ENCODE measurements around the gene TPRG1L.
"Not testable (repeated sequence)": the region's sequence is repeated elsewhere in the genome, so short reads cannot be mapped to it uniquely, and the experiment has no call there.

Gene TPRG1L

DNA sequence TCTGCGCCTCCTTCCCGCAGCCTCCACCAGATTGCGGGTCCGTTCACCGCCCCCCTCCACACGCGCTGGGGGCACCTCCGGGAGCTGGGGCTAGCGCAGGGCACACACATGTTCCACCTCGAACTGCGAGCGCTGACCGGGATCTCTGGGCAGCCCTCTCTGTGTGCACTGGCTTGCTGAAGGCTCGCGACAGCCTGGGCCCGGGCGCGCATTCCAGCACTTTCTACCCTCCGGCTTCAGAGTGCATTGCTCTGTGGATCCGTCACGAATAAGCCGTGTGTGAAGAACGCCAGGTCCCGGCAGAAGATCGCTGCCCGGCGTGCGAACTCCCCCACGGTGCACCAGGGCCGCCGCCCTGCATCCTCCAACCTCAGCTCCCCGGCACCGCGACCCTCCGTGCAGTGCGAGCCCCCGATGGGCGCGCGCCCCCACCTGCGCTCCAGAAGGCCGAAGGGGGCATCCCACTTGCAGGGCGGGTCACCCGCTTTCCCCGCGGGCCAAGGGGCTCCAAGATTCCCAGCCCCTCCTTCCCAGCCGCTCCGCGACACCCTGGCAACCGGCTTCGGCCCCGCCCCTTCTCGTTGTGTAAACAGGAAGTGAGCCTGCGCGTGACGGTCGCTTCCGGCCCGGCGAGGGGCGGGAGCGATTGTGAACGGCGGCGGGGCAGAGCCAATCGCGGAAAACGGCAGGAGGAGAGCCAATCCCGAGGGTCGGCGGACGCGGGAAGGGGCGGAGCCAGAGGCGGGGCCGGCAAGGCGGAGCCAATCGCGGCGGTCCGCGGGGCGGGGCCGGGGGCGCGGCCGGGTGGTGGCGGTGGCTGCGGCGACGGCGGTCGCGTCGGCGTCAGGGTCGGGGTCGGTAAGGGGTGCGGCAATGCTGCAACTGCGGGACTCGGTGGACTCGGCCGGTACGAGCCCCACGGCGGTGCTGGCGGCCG is at the start of gene TPRG1L:
TSS of gene TPRG1L (plus strand) at position 816 of the 937 bp plus-strand sequence. CDS start at position 874, 58 bp downstream.
- peak; percentile 95 to 97 for DNase-seq (ENCODE audit: low read depth in 2 of 2, low spot score in 1 of 2)

DNA sequence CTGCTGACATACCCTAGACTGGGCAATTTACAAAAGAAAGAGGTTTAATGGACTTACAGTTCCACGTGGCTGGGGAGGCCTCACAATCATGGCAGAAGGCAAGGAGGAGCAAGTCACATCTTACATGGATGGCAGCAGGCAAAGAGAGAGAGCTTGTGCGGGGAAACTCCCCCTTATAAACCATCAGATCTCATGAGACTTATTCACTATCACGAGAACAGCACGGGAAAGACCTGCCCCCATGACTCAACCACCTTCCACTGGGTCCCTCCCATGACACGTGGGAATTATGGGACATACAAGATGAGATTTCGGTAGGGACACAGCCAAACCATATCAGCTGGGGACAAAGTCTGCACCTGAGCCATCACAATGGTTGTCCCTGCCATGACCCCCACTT is 49.3 kb upstream of the TPRG1L start:
- DNase-seq (ENCODE audit: low read depth in 2 of 2, low spot score in 1 of 2), result not testable (repeated sequence)

DNA sequence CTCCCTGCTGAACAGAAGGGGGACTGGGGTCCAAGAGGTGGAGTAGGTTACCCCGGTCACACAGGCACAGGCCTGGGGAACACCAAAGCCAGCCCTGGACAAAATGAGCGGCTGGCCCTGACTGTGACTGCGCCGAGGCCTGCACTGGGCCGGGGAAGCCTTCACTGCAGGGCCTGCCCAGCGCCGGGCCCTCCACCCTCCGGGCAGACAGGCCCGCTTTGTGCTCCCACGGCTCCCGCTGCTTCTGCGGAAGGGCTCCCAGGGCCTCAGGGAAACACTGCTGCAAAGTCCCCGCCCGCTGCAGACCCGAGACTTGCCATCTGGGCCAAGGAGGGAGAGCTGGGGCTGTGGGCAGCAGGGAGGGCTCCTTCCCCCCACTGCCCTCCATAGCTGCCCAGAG is 48.8 kb upstream of the TPRG1L start:
- DNase-seq (ENCODE audit: low read depth in 2 of 2, low spot score in 1 of 2), result no peak

DNA sequence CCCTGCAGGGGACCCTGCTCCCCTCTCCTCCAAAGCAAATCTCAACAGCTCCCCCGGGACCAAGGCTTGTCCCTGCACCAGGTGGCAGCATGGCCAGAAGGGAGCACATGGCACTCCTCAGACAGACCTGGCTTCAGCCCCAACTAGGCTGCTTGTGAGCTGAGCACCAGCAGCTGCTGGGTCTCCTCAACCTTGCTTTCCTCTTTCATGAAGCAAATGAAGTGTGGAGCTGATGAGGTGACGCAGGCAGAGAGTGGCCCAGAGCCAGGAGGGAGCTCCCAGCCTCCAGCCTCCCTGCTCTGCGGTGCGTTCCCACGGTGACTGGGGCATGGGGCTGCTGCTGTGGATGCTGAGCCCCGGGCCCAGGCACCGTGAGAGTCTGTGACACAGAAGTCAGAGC is 47.5 kb upstream of the TPRG1L start:
- DNase-seq (ENCODE audit: low read depth in 2 of 2, low spot score in 1 of 2), result no peak

DNA sequence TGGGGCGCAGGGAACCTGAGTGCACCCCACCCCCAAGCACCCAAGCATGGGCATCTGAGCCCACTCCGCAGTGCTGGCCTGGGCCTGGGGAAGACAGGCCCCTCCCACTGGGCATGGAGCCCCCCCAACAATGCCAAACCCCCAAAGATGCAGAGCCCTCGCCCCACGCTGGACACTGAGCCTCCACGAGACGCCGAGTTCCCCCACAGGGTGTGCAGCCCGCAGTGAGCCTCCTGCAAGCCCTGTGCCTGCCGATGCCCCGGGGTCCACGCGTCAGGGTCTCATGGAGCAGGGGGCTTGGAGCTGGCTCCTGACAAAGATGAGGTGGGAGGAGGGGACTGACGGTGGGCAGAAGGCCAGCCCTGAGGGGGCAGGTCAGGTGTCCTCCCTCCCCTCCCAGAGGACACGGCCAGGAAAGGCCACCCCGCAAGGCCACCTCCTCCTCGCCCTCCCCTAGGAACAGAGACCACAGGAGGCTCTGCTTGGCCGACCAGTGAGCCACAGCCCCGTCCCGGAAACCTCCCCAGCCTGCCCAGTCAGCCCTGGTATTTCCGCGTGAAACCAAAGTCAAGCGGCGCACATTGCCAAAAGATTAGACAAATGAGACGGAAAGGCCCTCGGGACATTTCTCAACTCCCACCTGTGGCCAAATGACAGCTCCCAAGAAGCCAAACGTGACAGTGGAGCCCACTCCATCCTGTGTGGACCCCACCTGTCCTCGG is 46.9 kb upstream of the TPRG1L start:
- DNase-seq (ENCODE audit: low read depth in 2 of 2, low spot score in 1 of 2), result no peak

DNA sequence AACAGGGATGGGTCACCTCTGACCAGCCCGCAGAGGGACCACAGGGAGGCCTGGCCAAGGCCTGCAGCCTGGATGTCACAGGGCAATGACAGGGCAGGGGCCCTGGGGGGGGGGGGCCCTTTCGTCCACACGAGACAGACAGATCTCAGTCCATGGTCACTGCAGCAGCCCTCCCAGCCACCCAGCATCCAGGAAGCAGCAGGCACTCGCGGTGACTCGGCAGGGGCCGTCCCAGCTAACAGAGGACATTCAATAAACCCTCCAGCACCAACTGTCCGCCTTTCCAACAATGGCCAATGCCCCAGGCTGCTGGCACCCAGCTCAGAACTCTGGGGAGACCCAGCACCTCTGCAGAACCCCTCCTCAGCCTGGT is 46.4 kb upstream of the TPRG1L start:
- no peak for DNase-seq (ENCODE audit: low read depth in 2 of 2, low spot score in 1 of 2)

DNA sequence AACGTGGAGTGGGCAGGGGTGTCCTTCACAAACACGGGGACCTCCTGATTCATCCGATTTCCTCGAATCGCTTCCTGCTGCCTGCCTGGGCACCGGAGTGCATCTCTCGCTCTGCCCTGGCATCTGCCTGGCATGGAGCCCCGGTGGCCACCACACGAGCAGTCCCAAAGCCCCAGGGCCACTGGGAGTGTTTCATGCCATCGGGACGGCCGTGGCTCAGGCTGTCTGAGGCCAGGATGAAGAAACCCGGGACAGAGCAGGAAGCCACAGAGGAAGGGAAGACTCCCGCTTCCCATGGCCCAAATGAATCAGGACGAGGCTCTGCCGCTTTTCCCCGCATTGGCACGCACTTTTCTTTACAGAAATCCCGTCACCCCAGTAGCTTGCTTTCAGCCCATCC is 45.9 kb upstream of the TPRG1L start:
- no peak for DNase-seq (ENCODE audit: low read depth in 2 of 2, low spot score in 1 of 2)

DNA sequence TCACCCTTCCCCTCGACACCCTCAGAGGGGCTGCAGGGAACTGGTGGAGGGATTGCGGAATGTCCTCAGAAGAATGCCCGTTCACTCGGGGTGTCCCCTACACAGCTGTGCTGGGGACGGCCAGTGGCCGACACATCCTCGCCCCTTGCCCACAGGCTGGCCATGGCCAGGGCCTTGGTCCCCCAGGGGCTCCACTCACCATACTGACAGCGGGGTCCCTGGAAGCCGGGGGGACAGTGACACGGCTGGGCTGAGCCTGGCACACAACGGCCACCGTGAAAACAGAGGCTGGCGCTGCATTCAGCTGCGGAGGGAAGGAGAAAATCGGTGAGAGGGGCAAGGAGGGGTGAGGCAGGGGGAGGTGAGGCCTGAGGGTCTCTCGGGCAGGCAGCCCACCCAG is 45.2 kb upstream of the TPRG1L start:
- DNase-seq (ENCODE audit: low read depth in 2 of 2, low spot score in 1 of 2), result no peak

DNA sequence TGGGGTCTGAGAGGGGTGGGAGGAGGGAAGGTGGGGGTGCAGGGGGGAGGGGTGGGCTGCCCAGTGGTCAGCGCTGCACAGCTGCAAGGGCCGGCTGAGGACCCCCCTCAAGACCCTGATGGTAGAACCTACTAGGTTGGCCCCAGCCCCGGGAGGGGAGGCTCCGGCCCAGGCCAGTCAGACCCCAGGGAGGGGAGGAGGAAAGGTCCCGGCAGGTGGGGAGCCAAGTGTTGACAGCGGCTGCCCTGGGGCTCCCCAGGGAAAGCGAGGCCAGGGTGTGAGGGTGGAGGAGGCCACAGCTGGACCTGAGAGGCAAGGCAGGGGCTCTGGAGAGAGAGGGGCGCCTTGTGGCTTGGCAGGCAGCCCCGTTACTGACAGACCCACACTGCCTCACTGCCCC is 44.6 kb upstream of the TPRG1L start:
- no peak for DNase-seq (ENCODE audit: low read depth in 2 of 2, low spot score in 1 of 2)

DNA sequence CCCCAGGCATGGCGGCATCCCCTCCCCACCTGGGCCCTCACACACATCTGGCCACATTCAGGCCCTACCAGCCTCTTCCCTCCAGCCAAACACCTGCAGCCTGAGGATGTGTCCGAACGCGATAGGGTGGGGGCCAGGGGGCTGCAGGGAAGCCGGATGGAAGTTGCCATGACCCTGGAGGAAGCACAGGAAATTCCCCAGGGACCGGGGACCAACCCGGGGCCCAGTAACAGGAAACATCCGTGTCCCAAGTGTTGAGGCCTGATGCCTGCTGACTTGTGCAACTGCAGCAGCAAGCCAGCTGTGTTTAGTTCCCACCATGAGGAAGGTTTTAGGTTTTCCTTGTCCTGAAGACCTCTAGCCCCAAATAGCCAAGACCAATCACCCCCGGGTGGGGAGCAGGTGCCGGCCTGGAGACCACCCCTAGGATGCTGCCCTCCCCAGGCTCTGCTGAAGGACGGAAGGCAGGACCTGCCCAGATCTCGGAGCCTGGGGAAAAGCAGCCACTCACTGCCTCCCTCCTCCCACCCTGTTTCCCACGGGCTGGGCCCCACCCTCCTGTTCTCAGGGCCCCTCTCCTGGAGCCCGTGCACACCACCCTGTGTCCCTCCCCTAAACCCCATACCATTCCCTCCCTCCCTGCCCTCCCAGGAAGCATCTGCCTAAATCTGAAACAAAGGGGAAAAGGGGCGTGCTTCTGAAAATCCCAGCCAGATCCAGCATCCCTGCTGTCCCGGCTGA is 43.3 kb upstream of the TPRG1L start:
- DNase-seq (ENCODE audit: low read depth in 2 of 2, low spot score in 1 of 2), result no peak

DNA sequence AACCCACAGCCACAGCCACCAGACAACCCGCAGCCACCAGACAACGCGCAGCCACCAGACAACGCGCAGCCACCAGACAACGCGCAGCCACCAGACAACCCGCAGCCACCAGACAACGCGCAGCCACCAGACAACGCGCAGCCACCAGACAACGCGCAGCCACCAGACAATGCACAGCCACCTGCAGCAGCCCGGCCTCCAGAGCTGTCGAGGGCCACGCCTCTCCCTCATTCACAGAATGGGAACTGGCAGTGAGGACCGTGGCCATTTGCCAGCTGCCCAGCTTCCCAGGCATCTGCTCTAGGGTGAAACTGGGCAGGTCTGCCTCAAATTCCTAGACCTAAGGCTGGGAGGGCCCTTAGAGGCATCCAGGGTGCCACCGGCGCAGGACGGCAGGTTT is 41.1 kb upstream of the TPRG1L start:
- not testable (repeated sequence) for DNase-seq (ENCODE audit: low read depth in 2 of 2, low spot score in 1 of 2)

DNA sequence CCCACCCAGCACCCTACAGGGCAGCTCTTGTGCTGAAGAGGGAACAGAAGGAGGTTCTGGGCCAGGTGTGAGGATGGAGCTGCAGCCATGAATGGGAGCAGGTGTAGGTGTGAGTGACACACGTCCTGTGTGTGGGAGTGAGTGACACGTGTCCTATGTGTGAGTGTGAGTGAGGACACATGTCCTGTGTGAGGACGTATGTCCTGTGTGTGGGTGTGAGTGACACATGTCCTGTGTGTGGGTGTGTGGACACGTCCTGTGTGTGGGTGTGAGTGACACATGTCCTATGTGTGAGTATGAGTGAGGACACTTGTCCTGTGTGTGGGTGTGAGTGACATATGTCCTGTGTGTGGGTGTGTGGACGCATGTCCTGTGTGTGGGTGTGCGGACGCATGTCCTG is 39.9 kb upstream of the TPRG1L start:
- no peak for DNase-seq (ENCODE audit: low read depth in 2 of 2, low spot score in 1 of 2)

DNA sequence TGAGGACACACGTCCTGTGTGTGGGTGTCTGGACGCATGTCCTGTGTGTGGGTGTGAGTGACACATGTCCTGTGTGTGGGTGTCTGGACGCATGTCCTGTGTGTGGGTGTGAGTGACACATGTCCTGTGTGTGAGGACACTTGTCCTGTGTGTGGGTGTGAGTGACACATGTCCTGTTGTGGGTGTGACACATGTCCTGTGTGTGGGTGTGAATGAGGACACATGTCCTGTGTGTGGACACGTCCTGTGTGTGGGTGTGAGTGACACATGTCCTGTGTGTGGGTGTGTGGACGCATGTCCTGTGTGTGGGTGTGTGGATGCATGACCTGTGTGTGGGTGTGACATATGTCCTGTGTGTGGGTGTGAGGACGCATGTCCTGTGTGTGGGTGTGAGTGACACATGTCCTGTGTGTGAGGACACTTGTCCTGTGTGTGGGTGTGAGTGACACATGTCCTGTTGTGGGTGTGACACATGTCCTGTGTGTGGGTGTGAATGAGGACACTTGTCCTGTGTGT is 39.4 kb upstream of the TPRG1L start:
- DNase-seq (ENCODE audit: low read depth in 2 of 2, low spot score in 1 of 2), result not testable (repeated sequence)

DNA sequence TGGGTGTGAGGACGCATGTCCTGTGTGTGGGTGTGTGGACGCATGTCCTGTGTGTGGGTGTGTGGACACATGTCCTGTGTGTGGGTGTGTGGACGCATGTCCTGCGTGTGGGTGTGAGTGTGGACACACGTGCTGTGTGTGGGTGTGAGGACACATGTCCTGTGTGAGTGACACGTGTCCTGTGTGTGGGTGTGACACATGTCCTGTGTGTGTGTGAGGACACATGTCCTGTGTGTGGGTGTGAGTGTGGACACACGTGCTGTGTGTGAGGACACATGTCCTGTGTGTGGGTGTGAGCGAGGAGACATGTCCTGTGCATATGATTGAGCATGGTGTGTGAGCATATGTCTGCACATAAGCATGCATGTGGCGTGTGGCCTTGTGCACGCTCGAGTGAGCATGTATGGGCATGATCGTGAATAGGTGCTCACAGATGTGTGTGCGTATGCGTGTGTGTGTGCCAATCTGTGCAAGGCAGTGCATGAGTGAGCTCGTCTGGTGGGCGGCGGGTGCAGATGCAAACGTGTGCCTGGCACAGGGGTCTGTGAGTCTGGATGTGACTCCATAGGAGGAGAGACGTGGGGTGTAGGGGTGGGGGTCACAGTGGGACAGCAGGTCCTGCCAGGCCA is 38.8 kb upstream of the TPRG1L start:
- no peak for DNase-seq (ENCODE audit: low read depth in 2 of 2, low spot score in 1 of 2)

DNA sequence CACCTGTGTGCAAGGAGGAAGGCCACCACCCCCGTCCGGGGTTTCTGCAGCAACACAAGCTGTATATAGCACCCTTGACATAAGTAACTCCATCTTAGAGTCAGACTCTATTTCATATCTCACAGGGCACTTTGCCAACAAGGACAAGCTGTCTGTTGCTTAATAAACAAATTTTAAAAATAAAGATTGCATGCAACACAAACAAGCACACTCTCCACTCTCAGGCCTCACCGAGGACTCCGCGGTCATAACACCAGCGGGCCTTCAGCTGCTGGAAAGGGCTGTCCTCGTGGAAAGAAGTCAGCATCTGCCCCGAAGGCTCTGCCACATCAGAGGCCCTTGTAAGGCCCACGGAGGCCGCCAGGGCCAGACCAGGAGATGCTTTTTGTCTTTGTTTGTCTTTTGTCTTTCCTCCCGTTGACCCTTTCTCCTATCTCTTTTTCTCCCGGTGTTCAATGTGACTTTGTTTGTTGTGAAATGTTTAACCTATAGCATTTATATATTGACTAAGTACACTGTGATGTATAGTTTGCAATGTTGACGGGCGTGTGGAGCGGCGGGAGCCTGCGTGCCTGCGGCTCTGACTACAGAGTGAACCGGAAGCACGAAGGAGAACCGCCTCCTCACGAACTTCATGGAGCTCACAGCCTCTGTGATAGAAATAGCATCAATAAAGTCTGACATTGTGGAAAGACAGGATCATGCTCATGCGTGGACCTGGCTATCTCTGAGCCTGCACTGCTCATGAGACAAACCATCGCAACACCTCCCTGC is 37.6 kb upstream of the TPRG1L start:
- DNase-seq (ENCODE audit: low read depth in 2 of 2, low spot score in 1 of 2), result no peak

DNA sequence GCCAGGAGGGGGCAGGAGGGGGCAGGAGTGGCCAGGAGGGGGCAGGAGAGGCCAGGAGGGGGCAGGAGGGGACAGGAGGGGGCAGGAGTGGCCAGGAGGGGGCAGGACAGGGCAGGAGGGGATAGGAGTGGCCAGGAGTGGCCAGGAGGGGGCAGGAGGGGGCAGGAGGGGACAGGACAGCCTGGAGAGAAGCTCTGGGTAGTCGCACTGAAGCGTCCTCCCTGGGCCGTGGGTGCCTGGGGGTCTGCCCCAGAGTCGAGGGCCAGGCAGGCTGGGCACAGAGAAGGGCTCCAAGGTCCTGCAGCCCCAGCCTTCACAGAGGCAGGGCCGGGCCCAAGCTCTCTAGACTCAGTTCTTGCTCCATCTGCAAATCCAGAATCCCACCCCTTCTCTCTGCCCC is 36.4 kb upstream of the TPRG1L start:
- DNase-seq (ENCODE audit: low read depth in 2 of 2, low spot score in 1 of 2), result no peak

DNA sequence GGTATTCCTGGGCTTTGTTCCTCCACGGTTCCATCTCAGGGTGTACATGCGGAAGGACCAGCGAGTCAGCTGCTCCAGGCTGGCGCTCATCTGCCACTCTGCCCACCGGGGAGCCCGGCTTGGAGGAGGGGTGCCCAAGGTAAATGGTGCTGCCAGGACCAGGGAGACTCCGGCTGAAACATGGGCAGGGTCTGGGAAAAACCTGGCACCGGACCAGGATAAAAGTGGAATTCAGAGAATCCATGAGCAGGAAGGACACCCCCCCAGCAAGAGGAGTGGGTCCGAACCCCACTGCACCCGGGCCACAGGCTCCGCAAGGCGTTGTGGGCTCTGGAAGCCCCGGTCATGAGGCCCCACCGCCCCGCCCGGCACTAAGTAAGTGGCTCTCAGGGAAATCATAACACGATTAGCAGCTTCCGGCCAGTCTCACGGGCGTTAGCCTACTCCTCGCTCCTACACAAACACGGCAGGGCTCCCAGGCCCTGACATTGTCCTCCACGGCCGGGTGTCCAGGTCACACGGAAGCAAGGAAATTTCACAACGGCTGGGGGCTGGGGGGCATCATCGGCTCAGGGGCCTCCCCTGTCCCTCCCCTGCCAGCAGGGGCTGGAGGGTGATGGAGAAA is 34.6 kb upstream of the TPRG1L start:
- DNase-seq (ENCODE audit: low read depth in 2 of 2, low spot score in 1 of 2), result no peak

DNA sequence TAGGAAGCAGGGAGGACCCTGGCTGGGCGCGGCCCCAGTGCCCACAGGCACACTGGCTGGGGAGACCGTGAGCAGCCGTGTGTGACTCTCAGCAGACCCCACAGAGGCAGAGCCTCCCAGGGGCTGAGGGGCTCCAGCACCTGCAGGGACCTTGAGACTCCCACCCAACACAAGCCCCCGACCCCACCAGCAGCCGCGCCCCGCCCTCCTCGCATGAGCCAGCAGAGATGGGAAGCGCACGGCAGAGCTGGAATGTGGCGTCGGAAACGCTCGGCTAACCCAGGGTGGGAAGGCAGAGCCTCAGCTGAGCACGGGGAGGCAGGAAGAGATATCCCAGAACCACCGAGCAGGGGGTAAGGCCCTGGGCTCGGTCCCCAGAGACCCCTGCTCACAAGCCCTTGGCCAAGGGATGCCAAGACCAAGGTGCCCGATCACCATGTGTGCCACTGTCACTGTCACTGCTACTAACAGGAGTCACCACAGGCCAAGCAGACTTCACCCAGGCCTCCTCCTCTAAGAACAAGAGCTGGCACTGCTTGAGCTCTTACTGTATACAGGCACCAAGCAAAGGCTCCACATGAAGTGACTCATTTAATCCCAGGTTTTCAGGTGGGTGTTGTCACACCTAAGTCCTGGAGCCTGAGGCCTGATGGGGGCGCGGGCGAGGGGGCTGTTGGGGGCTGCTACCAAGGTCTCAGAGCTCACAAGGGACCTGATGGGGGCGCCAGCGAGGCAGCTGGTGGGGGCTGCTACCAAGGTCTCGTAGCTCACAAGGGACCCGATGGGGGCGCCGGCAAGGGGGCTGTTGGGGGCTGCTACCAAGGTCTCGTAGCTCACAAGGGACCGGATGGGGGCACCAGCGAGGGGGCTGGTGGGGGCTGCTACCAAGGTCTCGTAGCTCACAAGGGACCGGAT is 33.6 kb upstream of the TPRG1L start:
- no peak for DNase-seq (ENCODE audit: low read depth in 2 of 2, low spot score in 1 of 2)

DNA sequence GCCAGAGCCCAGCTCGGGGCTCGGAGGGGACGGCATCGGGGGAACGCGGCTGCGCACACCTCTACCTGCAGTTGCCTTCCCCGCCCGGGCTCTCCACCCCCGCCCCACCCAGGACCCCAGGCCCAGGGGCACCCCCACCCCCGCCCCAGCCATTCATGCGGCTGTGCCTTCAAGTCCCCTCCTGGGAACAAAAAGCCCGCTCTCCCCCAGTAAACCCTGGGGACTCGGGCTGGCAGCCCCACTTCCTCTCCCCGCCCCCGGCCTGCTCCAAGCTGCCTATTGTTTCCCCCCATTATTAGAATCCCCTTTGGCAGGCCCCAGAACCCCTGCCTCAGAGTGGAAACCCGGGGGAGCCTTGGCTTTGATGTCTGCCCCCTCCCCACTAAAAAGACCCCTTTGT is 31.5 kb upstream of the TPRG1L start:
- no peak for DNase-seq (ENCODE audit: low read depth in 2 of 2, low spot score in 1 of 2)
